HG03469 (cell line): ENCODE measurements around the gene COL28A1.

Source experiments
- ATAC-seq: cut with Tn5 transposase; IDR thresholded peaks from one replicate; pipeline ENCODE4 v1.9.1; 2021; ENCODE audit warnings: mild to moderate bottlenecking, moderate library complexity, moderate number of reproducible peaks; ENCODE audit not compliant: unreplicated experiment

COL28A1 gene

DNA sequence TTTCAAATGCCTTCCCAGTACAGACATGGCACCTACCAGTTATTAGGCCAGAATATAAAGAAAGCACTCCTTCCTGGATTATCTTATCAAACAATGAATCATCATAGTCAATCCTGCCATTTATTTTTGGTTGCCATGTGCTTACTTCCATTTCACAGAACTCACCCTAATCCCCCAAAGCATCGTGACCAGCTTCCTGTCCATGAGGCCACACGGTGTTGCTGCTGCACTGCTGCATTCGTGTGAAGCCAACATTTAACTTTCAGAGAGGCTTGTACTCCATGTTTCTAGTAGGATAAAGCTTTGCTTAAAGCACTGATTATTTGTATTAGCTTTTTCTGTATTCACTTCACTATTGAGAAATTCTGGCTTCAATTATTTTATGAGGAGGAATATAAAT is 14.4 kb downstream of the COL28A1 start:
- ATAC-seq = no peak

DNA sequence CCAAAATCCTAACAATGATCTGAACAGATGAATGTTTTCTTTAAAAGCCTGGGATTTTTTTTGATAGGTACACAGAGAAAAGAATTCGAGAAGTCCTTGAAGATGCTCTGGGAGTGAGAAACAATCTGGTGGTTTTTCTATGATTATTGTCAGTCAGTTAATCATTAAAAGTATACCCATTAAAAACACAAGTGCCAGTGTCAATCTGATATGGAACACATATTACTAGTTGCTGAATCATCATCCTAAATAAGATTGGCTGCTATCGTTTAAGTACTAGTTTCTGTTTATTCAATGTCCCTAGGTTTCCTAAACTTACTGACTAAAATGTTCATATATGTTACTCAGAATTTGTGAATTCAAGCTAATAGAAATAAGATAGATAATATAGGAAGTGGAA is 16.1 kb downstream of the COL28A1 start:
- no peak for ATAC-seq

DNA sequence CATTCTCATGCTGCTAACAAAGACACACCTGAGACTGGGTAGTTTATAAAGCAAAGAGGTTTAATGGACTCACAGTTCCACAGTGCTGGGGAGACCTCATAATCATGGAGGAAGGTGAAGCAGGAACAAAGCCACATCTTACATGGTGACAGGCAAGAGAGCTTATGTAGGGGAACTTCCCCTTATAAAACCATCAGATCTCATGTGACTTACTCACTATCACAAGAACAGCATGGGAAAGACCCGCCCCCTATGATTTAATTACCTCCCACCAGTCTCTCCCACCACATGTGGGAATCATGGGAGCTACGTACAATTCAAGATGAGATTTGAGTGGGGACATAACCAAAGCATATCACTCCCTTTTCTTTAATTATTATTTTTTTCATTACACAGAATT is 16.6 kb downstream of the COL28A1 start:
- ATAC-seq = no peak

DNA sequence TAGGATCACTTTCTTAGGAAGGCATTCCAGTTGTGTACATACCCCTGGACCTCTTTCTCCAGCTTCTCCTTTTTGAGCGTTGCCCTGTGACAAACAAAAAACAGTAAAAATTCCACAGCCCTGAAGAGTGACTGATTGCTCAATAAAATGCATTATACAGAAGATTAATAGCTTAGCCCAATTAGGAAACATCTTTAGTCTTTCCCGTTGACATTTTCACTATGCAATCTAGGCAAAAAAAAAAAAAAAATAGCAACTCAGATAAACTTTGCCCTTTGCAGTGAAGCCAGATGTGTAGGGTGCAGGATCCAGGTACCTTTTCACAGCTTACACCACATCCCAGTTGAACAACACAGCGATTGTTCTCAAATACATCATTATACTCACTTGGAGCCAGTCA is 17.9 kb downstream of the COL28A1 start:
- no peak for ATAC-seq

DNA sequence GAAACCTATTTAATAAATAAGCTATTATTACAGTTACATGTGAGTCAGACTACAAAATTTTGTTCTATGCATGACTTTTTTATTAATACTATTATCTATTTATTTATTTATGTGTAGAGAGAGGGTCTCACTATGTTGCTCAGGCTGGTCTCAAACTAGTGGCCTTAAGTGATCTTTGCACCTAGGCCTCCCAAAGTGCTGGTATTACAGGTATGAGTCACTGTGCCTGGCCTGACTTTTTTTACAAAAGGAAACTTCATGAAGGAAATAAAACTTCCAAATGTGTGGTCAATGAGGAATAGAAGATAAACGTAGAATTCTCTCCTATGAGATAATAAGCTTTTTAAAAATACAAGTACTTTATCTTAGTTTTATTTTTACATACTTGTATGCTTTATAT is 19.0 kb downstream of the COL28A1 start:
- no peak for ATAC-seq

DNA sequence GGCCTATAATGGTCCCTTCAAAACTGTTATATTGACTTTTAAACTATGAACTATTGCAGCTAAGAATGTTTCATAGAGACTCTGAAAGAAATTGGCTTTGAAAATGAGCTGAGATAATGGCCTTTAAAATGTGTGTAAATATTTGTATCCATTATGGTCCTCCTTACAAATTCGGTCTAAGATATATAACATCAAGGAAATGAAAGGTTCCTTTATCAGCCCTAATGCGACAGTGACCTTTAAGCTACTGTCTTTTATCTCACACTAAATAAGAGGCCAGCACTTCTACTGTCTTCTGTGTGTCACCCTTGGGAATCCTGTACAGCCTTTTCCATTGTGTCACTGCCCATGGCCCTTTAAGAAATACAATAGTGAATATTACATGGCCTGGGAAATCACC is 19.5 kb downstream of the COL28A1 start:
- ATAC-seq = no peak

DNA sequence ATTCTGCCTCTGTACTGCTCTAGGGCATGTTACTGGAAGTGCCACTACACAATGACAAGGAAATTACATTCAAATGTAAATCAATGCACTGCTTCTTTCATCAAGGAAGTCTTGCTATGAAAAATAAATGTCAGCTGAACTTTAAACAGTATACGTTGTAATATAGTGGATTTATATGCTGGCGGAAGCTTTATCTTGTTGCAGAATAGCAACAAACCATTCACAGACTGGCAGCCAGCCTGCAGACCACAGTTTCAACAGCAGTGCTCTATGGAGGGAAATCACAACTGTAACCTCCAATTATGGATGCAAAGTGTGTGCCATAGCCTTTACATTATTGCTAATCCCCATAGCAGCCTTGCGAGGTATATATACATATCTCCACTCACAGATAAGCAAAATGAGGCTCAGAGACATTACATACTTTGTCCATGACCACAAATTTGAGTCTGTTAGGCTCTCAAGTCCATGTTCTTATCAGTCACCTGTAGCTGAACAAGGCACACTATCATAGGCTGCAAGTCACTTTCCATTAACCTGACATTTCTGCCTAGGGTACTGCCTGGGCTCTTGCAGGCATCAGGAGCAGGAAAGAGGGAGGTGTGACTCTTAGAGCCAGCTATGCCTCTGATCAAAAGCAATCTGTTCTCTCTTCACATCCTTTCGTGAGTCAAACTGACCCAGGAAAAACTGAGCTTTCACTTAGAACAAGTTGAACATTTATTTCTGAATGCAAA is 22.6 kb downstream of the COL28A1 start:
- no peak for ATAC-seq

DNA sequence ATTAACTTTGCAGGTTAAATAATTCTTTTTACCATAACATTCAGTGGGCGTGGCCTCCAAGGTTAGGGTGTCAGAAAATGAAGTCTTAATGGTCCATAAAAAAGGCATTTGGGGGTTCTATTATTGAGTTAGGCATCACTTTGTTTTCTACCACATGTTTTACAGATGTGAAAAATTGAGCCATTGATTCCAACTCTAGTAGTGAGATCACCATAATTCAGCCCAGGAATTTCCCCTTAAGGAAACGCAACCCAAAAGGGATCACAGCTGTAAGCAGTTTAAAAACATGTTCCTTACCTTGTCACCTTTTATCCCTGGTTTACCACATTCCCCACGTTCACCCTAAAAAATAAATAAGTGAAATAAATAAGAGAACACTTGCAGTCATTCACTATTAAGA is 24.9 kb downstream of the COL28A1 start:
- no peak for ATAC-seq

DNA sequence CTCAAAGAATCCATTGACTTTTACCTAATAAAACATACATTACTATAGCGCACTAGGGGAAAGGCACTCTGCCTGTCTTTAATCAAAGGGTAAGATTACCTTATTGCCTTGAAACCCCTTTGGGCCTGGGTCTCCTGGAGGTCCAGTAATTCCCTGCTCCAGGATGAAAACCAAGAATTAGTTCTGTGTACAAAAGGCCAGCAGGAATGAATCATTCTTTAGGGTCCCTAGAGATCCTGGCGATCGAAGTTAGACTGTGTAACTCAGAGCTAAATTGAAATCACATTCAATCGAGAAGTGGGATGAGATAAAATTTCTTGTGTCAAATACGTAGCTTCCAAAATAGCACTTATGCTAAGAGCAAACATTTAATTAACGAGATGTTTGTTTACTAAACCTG is 29.8 kb downstream of the COL28A1 start:
- no peak for ATAC-seq

DNA sequence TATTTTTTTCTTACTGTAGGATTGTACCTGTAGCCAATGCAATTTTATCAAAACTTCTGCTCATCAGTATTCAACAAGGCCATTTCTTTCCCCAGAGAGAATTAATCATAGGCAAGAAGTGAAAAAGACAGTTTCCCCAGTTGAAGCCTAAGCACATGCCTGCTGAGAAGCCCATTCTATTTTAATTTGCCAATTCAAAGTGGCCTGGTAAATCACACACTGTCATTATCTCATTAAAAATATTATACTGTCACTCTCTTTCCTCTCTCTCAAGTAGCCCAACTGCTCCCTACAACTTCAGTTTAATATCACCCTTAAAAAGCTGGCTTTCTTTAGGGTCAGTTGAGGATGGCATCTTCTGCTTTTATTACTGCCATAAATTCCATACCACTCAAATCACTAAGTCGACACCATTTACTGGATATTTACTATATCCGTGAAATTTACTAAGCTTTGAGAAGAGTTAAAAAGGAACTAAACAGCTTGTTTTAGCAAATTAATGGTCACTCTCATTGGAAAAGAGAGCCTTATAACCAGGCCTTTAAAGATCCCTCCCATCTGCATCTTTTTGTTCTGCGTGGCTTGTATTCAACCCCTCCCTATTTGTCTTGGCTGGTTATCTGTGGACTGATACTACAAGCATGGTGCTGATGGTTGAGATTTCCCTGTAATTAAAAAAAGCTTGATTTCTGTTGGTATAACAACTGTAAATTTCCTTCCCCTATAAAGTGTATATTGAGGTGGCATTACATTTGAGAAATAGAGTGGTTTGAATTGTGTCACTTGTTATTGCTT is 30.6 kb downstream of the COL28A1 start:
- ATAC-seq = no peak

DNA sequence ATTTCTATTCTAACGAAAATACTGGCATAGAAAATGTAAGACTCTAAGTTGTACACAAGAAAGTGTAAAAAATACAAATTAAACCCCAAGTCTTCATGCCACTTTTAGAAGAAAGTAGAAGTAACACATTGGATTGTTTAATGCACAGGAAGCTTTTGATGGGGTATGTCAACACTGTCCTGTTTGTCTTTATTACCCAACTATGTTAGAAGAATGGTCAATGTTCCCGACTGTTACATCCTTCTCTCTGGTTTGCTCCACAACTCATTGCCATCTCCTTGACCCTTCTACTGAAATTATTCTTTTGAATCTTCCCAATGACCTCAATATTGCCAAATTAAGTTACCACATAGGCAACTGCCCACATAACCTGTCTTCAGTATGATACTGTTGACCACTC is 35.8 kb downstream of the COL28A1 start:
- no peak for ATAC-seq

DNA sequence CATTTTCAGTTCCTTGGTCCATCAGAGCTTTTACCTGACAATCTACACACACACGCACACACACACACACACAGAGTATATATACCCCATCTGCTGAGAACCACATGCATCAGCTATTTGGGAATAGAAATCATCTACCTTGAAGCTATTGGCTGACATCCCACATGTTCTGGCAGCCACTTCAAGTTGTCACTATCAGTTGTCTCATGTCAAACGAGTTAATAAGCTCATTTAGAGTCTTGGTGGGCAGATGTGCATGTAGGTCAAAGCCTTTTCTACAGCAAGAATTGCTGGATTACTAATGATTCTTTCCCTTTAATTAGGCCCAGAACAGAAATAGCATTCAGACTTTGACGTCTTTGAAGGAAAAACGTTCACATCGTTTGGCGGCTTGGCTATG is 36.8 kb downstream of the COL28A1 start:
- ATAC-seq = no peak

DNA sequence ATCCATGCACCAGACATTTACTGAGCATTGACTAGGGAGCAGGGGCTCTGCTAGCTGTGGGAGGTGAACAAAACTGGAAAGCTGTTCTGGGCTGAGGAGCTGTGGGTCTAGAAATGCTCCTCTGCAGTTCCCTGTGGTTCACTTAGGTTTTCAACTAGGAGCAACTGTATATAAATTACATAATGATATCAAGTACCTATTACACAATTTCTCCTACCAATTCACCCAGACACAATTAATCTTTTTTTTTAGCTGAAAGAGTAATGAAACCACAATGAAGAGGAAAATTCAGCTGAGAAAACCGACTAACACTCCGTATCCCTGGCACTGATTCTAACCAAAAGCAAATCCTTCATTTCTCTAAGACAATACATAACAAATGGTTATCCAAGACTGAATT is 39.4 kb downstream of the COL28A1 start:
- ATAC-seq = no peak

DNA sequence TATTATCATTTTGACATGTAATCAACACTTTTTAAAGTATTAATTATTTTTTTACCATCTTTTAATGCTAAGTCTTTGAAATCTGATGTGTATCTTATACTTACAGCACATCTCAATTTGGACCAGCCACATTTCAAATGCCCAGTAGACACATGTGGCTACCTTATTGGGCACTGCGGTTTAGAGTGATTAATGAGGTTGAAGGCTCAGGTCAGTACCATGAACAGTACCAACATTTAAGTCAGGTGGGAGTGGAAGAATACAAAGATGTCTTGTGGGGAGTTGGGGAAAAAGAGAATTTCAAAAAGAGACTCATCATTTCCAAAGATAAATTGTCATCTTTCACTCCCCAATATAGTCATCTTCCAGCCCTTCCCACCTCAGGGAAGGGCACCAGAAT is 40.5 kb downstream of the COL28A1 start:
- no peak for ATAC-seq

DNA sequence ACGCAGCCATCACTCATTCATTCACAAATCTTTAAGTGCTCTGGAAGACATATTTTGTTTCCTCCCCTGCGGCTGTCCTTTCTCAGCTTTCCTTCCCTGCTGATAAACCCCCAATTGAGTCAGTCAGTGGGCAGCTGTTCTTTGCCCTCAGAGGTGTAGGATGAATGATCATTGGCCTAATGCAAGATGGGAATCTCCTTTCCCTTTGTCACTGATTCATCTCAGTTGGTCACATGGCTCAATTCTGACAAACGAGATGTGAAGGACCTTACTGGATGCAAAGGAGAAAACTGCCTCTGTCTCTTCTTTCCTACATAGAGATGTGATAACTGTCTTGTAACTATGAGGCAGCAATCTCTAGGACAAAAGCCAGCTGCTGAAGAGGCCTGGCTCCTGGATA is 44.6 kb downstream of the COL28A1 start:
- ATAC-seq = no peak

DNA sequence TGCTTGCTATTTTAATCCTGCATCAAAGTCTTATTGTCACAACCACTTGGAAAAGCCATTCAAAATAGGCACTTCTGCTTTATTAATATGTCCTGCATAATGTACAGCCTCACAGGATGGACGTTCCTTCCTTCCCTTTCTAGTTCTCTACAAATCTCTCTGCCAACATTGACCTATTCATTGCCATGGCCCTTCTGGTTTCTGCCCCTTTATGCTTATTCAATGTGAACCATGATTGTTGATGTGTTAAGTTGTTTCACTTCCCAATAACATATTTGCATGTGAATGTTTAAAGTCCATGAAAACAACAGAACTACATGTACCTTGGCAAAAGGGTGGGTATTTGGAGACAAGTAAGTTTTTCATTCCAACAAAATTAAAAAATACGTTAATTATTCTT is 45.7 kb downstream of the COL28A1 start:
- no peak for ATAC-seq

DNA sequence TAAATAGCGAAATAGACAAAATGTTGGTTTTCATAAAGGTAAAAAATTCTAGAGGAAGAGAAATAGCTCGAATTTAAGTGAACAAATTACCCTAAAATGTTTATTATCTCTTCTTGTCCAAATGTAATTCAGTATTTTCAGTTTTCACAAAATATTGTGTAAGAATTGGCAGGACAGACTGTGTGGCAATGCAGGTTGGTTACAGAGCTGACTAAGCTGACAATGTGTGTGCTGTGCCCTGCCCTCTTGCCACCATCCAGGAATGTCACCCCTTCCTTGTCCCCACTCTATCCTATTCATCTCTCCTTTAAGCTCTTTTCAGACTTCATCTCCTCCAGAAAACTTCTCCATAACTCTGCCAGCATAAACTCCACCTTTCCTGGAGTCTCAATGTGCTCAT is 46.1 kb downstream of the COL28A1 start:
- ATAC-seq = no peak

DNA sequence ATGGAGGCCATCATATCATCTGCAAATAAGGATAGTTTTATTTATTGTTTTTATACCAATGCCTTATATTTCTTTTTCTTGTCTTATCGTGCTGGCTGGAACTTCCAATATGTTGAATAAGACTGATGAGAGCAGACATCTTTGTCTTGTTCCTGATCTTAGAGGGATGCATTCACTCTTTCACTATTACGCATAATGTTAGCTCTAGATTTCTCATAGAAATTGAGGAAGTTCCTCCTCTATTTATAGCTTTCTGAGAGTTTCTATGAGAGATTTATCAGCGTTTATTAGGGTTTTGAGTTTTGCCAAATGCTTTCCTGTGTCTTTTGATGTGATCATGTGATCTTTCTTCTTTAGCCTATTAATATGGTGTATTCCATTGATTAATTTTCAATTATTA is 49.3 kb downstream of the COL28A1 start:
- no peak for ATAC-seq

DNA sequence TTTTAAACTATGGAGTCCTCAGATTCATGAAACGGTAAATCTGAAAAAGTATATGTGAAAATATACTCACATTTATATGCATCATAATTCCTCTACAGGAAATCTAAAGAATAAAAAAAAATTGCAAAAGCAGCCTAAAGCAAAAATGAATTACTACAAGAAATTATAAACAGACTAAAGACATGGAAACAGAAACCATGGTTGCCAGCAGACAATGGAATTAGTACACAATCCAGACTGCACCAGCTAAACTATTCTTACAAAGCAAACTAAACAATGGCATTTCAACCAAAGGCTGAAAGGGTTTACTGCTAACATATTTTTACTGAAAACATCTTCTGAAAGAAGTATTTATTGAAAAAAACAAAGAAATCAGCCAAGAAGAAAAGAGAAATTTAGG is 51.6 kb downstream of the COL28A1 start:
- ATAC-seq = no peak

DNA sequence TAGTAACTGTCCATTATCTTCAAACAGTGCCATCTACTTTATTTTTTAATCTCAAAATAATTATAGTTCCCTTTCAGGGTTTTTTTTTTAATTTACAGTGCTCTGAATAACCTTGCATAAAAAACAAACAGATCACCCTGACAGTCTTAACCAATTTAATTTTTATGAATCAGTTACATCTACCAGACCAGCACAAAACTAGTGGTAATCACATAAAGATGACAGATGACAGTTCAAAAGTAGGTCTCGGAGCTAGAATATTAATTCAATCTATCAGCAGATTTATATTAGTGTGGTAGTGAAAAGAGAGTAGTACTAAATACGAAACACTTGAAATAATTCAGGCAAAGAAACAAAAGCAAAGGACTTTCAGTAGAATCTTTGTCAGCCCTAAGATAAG is 53.9 kb downstream of the COL28A1 start:
- ATAC-seq = no peak

DNA sequence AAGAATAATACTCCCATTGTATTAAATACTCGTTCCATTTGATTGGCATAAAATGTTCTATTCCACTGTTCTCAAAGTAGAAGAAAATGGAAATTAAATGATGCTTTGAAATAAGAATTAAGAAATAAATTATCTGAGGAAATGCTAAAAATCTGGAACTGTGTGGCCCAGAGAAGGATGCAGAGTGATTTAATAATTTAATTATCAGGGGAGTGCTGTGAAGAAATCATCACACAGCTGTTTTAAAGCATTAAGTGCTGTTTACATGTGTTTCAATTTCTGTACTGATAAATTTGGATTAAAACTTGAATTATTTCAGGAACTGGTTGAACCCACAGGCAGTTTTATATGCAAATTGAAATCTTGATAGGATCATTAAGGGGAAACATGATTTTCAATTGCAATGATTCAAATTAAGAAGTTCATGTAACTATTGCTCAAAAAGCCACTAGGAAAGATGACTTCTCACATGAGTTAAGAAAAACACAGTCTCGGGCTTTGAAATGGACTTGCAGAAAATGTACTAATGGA is 56.3 kb downstream of the COL28A1 start:
- no peak for ATAC-seq

DNA sequence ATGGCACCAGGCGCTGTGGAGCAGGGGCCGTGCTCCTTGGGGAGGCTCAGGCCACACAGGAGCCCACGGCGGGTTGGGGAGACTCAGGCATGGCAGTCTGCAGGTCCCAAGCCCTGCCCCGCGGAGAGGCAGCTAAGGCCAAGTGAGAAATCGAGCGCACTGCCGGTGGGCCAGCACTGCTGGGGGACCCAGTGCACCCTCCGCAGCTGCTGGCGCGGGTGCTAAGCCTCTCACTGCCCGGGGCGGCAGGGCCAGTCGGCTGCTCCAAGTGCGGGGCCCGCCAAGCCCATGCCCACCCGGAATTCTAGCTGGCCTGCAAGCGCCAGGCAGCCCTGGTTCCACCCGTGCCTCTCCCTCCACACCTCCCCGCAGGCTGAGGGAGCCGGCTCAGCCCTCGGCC is 57.1 kb downstream of the COL28A1 start:
- no peak for ATAC-seq
